ENCODE data around the gene ANLN.

The ANLN gene

GRCh38 chr7:36348771-36349170 is 40.9 kb upstream of the ANLN start:
- no peak overlapping the region for H3K4me3 ChIP-seq (ENCODE audit: low read depth, low read length)
- no peak for TF ChIP-seq MAX (IDR thresholded peaks at IDR 0.05; ENCODE audit: low read depth, low read length)
- TF ChIP-seq MYC (IDR thresholded peaks at IDR 0.05; ENCODE audit: low read depth, low read length): no peak
- TF ChIP-seq POLR2A (IDR thresholded peaks at IDR 0.05; ENCODE audit: extremely low read depth, insufficient read length): no peak
- no peak for TF ChIP-seq CTCF (IDR thresholded peaks at IDR 0.05; ENCODE audit: low read depth, low read length)
- no peak for DNase-seq (ENCODE audit: low read depth)

DNA sequence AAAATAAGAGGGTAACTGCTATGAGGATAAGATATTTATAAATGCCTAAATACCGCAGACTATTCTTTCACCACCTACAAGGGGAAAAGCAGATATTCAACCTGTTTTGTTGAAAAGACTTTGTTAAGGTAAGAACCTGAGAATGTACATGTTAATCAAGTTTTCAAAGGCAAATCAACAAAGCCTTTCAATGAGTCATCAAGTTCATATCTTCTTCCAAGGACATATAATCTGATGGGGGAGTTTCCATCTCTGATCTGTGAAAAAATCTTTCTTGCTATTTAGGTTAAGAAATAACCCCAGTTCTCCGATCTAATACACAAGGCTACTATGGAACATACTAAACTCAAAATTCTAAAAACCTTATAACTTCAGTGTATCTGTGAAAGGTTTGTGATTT is 40.0 kb upstream of the ANLN start:
- DNase-seq (ENCODE audit: low read depth): no peak
- no peak overlapping the region for H3K4me3 ChIP-seq (ENCODE audit: low read depth, low read length)
- no peak for TF ChIP-seq MAX (IDR thresholded peaks at IDR 0.05; ENCODE audit: low read depth, low read length)
- no peak for TF ChIP-seq MYC (IDR thresholded peaks at IDR 0.05; ENCODE audit: low read depth, low read length)

DNA sequence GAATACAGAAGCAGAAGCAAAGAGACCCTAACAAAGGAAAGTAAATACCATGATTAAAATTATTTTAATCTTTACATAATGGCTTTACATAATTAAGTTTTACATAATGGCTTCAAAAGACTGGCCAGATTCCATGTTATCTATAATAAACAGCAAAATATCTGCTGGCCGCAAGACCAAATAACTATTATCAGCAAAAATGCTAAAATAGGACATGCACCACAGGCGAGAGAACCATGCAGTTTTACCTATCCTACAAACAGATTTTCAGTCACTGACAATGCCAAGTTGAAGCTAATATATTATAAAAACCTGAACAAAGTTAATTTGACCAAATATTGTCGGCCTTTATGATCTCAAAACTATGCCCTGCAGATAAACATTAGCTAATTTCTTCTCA is 34.2 kb upstream of the ANLN start:
- no peak for DNase-seq (ENCODE audit: low read depth)
- no peak overlapping the region for H3K4me3 ChIP-seq (ENCODE audit: low read depth, low read length)
- no peak for TF ChIP-seq CTCF (IDR thresholded peaks at IDR 0.05; ENCODE audit: low read depth, low read length)
- no peak for TF ChIP-seq POLR2A (IDR thresholded peaks at IDR 0.05; ENCODE audit: extremely low read depth, insufficient read length)
- no peak for TF ChIP-seq MAX (IDR thresholded peaks at IDR 0.05; ENCODE audit: low read depth, low read length)
- no peak for TF ChIP-seq MYC (IDR thresholded peaks at IDR 0.05; ENCODE audit: low read depth, low read length)

- DNase-seq (ENCODE audit: low read depth): no peak
- no peak for TF ChIP-seq MAX (IDR thresholded peaks at IDR 0.05; ENCODE audit: low read depth, low read length)
- no peak for TF ChIP-seq CTCF (IDR thresholded peaks at IDR 0.05; ENCODE audit: low read depth, low read length)
- no peak for TF ChIP-seq MYC (IDR thresholded peaks at IDR 0.05; ENCODE audit: low read depth, low read length)
- no peak for TF ChIP-seq POLR2A (IDR thresholded peaks at IDR 0.05; ENCODE audit: extremely low read depth, insufficient read length)
- no peak overlapping the region for H3K4me3 ChIP-seq (ENCODE audit: low read depth, low read length)
Measured at GRCh38 chr7:36357054-36357453, 32.6 kb upstream of the ANLN start.

- no peak overlapping the region for H3K4me3 ChIP-seq (ENCODE audit: low read depth, low read length)
- TF ChIP-seq POLR2A (IDR thresholded peaks at IDR 0.05; ENCODE audit: extremely low read depth, insufficient read length) (no peak), MYC (IDR thresholded peaks at IDR 0.05; ENCODE audit: low read depth, low read length) (no peak)
Measured at GRCh38 chr7:36358589-36358988, 31.1 kb upstream of the ANLN start.

GRCh38 chr7:36360244-36360643 is 29.4 kb upstream of the ANLN start:
- DNase-seq (ENCODE audit: low read depth): no peak
- H3K4me3 ChIP-seq (ENCODE audit: low read depth, low read length): no peak overlapping the region
- TF ChIP-seq MYC (IDR thresholded peaks at IDR 0.05; ENCODE audit: low read depth, low read length) (no peak), CTCF (IDR thresholded peaks at IDR 0.05; ENCODE audit: low read depth, low read length) (no peak), POLR2A (IDR thresholded peaks at IDR 0.05; ENCODE audit: extremely low read depth, insufficient read length) (no peak), MAX (IDR thresholded peaks at IDR 0.05; ENCODE audit: low read depth, low read length) (no peak)

More at GRCh38 chr7:36358589-36358988, 31.1 kb upstream of the ANLN start:
- no peak for DNase-seq (ENCODE audit: low read depth)

DNA sequence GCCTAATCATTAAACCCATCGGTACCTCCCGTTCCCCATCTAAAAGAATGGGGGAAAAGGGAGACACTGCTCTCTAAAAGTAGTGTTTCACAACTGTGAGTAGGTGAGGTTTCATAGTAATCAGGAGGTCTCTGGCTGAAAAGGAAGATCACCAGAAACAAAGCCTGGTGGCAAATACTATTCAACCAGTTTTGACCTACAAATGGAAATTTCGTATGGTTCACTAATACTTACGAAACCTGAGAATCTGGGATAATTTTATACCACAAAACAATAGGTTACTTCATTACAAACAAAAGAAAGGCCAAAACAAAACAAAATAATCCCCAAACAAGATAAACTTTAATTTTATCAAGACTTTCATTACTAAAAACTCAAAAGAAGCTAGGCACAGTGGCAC is 28.4 kb upstream of the ANLN start:
- TF ChIP-seq POLR2A (IDR thresholded peaks at IDR 0.05; ENCODE audit: extremely low read depth, insufficient read length) (no peak), MYC (IDR thresholded peaks at IDR 0.05; ENCODE audit: low read depth, low read length) (no peak), MAX (IDR thresholded peaks at IDR 0.05; ENCODE audit: low read depth, low read length) (no peak), CTCF (IDR thresholded peaks at IDR 0.05; ENCODE audit: low read depth, low read length) (no peak)
- no peak for DNase-seq (ENCODE audit: low read depth)
- no peak overlapping the region for H3K4me3 ChIP-seq (ENCODE audit: low read depth, low read length)

Measured in NB4 (cell line).